ENCODE measurements around the gene LRP1B.

The LRP1B gene

GRCh38 chr2:141796449-141796848, 334.4 kb downstream of the LRP1B start:
- no peak for TF ChIP-seq CTCF (IDR thresholded peaks at IDR 0.05; ENCODE audit: low read depth, low read length)
- no peak for DNase-seq (ENCODE audit: extremely low read depth, low read depth)

- DNase-seq (ENCODE audit: extremely low read depth, low read depth): no peak
- TF ChIP-seq CTCF (IDR thresholded peaks at IDR 0.05; ENCODE audit: low read depth, low read length): no peak
Measured at GRCh38 chr2:141791521-141791920, 339.3 kb downstream of the LRP1B start.

- TF ChIP-seq CTCF (IDR thresholded peaks at IDR 0.05; ENCODE audit: low read depth, low read length): no peak
- no peak for DNase-seq (ENCODE audit: extremely low read depth, low read depth)
Measured at GRCh38 chr2:141782574-141782973, 348.2 kb downstream of the LRP1B start.

GRCh38 chr2:141778315-141778835, 352.4 kb downstream of the LRP1B start:
- no peak for TF ChIP-seq CTCF (IDR thresholded peaks at IDR 0.05; ENCODE audit: low read depth, low read length)
- DNase-seq (ENCODE audit: extremely low read depth, low read depth): no peak

GRCh38 chr2:141770530-141770929, 360.3 kb downstream of the LRP1B start:
- TF ChIP-seq CTCF (IDR thresholded peaks at IDR 0.05; ENCODE audit: low read depth, low read length): no peak
- DNase-seq (ENCODE audit: extremely low read depth, low read depth): no peak

GRCh38 chr2:141767691-141768090, 363.1 kb downstream of the LRP1B start:
- DNase-seq (ENCODE audit: extremely low read depth, low read depth): no peak
- TF ChIP-seq CTCF (IDR thresholded peaks at IDR 0.05; ENCODE audit: low read depth, low read length): no peak

GRCh38 chr2:141767051-141767450, 363.8 kb downstream of the LRP1B start:
- no peak for TF ChIP-seq CTCF (IDR thresholded peaks at IDR 0.05; ENCODE audit: low read depth, low read length)
- DNase-seq (ENCODE audit: extremely low read depth, low read depth): no peak

Data from AG09319 (cell line).